Rectal smooth muscle tissue (tissue), 1 donor: Measurements from ENCODE around the gene ASIP.
"Not testable (repeated sequence)": the region's sequence is repeated elsewhere in the genome, so short reads cannot be mapped to it uniquely, and the experiment has no call there.

Experiments used
- H3K27ac ChIP-seq: one replicate; pipeline ENCODE4 v1.7.0; 2013; ENCODE audit warnings: low read depth, low read length, inconsistent platforms
- H3K27me3 ChIP-seq: one replicate; pipeline ENCODE4 v1.7.0; 2013; ENCODE audit warnings: low read length; ENCODE audit not compliant: control insufficient read depth, insufficient read depth
- H3K36me3 ChIP-seq: one replicate; pipeline ENCODE4 v1.7.0; 2013; ENCODE audit warnings: low read length; ENCODE audit not compliant: control insufficient read depth, insufficient read depth
- H3K4me1 ChIP-seq: one replicate; pipeline ENCODE4 v1.7.0; 2013; ENCODE audit warnings: low read length; ENCODE audit not compliant: control insufficient read depth, insufficient read depth
- H3K4me3 ChIP-seq: one replicate; pipeline ENCODE4 v1.7.0; 2013; ENCODE audit warnings: low read length
- H3K9ac ChIP-seq: one replicate; pipeline ENCODE4 v1.7.0; 2013; ENCODE audit warnings: low read length

ASIP gene, protein sequence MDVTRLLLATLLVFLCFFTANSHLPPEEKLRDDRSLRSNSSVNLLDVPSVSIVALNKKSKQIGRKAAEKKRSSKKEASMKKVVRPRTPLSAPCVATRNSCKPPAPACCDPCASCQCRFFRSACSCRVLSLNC

DNA sequence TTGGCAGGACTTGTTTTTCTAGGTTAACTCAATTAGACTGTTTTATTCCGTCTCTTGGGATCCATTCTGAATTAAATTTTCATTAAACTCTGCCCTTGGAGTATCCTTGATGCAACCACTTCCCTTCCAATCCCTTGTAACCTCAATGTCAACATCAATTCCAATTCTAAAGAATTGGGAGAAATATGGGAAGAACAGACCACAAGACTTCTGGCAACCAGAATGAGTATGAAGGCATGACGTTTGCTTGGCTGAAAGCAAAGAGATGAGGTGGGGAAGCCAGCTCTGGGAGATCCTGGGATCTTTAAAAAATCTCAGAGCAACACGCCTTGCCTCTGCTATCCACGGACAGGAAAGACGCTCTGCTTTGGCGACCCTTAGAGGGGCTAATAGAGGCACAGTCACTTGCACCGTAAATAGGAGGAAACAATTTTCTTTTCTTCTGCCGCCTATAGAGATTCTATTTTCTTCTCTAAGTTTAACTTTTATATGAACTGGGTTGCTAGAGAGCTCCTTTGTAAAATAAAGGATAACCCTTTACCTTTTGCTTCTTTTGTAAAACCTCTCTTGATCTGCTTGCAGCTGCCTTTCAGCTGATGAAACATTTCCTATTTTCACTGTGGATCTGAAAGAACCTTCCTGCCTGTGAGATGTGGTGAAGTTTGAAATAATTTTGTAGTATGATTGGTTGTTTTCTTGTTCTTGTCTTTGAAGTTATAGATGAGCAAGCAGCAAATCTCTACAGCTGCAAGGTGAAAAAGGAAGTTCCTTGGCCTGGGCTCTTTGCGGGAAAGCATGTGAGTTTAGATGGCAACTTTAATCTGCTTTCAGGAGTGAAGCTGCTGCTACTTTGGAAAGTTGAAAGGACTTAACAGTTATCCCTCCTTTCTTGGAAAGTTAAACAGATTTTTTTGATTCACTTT lies at the start of gene ASIP:
ASIP (plus strand) TSS at position 731 of the 923 bp plus-strand sequence. CDS start 18,952 bp downstream, outside the sequence.
- H3K4me1 ChIP-seq, result no peaks in the 10 kb centered on the region
- H3K4me3 ChIP-seq, result no peak within 1 kb of the TSS
- H3K9ac ChIP-seq, result no peak within 1 kb of the TSS
- no peaks in the 10 kb centered on the region for H3K36me3 ChIP-seq
- H3K27me3 ChIP-seq, result no peaks in the 10 kb centered on the region
- no peak within 1 kb of the TSS for H3K27ac ChIP-seq

DNA sequence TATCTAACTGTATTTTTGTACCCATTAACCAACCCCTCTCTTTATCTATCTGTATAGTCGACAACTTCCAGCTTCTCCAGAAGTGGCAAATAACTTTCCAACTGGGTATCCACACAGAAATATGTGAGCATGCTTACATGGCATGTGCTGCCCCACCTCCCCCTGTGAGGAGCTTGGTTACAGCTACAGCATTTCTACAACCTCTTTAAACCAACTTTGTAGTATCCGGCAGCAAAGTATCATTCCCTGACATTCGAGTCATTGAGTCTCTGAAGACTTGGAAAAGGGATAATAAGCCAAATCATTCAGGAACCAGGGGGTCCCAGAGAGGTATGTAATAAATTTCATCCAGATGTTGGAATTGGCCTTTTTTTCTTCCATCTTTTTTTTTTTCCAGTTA lies 48.2 kb upstream of the ASIP start:
- Histone ChIP-seq H3K9ac (no peak overlapping the region), H3K36me3 (no peaks in the 10 kb centered on the region), H3K4me1 (no peaks in the 10 kb centered on the region), H3K27ac (no peak overlapping the region), H3K27me3 (no peaks in the 10 kb centered on the region), H3K4me3 (no peak overlapping the region)

DNA sequence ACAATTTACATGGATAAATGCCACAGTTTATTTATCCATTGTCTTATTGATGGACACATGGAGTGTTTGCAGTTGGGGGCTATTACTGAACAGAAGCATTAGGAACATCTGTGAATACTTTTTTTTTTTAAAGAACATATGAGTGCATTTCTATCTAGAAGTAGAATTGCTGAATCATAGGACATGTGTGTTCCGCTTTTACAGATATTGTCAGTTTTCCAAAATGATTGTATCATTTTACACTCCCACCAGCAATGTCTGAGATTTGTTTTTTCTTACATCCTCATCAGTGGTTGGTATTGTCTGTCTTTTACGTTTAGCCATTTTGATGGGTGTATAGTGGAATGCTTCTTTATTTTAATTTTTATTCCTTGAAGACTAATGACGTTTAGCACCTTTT lies 42.0 kb upstream of the ASIP start:
- Histone ChIP-seq H3K4me1 (no peaks in the 10 kb centered on the region), H3K9ac (no peak overlapping the region), H3K27me3 (no peaks in the 10 kb centered on the region), H3K27ac (no peak overlapping the region), H3K36me3 (no peaks in the 10 kb centered on the region), H3K4me3 (no peak overlapping the region)

DNA sequence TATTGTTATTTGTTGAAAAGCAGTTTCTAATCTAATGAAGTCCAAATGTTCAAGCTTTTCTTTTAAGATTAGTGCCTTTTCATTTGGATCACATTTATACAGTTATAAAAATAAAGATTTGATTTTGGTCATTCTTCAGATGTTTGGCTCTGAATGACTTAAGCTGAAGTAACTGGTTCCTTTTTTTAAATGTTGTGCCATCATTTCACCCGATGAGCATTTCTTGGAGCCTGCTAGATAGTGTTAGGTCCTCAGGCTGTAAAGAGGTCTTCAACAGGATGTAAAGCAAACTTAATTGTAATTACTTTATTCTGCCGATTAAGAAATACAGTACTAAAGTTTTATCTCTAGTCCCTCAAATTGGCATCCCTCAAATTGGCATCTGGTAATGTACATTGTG lies 41.2 kb upstream of the ASIP start:
- Histone ChIP-seq H3K27me3 (no peaks in the 10 kb centered on the region), H3K27ac (no peak overlapping the region), H3K4me1 (no peaks in the 10 kb centered on the region), H3K9ac (no peak overlapping the region), H3K4me3 (no peak overlapping the region), H3K36me3 (no peaks in the 10 kb centered on the region)

DNA sequence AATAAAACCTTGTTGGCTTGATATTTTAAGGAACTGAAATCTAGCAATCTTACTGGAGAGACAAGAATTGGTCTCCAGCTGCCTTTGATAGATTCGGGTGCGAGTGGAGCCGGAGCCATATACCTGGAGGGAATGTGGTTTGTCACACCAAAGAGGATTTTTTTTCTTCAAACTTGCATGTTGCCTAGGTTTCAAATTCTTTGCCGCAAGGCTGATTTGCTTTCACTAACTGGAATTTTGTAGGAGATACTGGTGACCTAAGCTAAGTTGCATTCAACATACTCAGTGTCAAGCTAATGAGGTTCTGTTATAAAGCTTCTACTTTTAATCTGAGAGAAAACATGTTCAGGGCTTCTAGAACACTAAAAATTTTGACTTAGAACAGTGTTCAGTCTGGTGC lies 39.7 kb upstream of the ASIP start:
- no peaks in the 10 kb centered on the region for H3K4me1 ChIP-seq
- no peak overlapping the region for H3K4me3 ChIP-seq
- no peaks in the 10 kb centered on the region for H3K27me3 ChIP-seq
- no peak overlapping the region for H3K27ac ChIP-seq
- no peak overlapping the region for H3K9ac ChIP-seq
- no peaks in the 10 kb centered on the region for H3K36me3 ChIP-seq

DNA sequence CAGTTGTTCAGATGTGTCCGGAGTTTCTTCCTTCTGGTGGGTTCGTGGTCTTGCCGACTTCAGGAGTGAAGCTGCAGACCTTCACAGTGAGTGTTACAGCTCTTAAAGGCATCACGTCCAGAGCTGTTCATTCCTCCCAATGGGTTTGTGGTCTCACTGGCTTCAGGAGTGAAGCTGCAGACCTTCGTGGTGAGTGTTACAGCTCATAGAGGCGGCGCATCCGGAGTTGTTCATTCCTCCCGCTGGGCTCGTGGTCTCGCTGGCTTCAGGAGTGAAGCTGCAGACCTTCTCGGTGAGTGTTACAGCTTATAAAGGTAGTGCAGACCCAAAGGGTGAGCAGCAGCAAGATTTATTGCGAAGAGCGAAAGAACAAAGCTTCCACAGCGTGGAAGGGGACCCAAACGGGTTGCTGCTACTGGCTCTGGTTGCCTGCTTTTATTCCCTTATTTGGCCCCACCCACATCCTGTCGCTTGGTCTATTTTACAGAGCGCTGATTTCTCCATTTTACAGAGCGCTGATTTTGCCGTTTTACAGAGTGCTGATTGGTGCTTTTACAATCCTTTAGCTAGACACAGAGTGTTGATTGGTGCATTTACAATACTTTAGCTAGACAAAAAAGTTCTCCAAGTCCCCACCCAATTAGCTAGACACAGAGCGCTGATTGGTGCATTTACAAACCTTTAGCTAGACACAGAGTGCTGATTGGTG lies 35.9 kb upstream of the ASIP start:
- H3K9ac ChIP-seq, H3K27me3 ChIP-seq, H3K4me1 ChIP-seq, H3K36me3 ChIP-seq, H3K27ac ChIP-seq, H3K4me3 ChIP-seq: not testable (repeated sequence)

DNA sequence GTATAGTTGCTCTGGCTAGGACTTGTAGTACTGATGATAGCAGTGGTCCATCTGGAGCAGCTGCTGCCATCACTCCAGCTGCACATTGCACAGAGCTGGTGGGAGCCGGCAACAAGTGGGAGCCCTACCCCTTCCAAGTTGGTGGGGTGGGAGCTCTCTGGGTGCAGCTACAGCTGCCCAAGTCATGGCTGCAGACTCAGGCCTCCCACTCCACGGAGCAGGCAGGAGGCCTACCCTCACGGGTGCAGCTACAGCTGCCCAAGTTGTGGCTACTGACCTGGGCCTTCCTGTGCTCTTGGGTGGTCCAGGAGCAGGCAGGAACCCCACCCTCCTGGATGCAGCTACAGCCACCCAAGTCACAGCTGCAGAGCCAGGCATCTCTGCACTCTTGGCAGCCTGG lies 32.1 kb upstream of the ASIP start:
- H3K27me3 ChIP-seq, result no peaks in the 10 kb centered on the region
- no peak overlapping the region for H3K4me3 ChIP-seq
- H3K9ac ChIP-seq, result no peak overlapping the region
- no peaks in the 10 kb centered on the region for H3K4me1 ChIP-seq
- no peak overlapping the region for H3K27ac ChIP-seq
- no peaks in the 10 kb centered on the region for H3K36me3 ChIP-seq

DNA sequence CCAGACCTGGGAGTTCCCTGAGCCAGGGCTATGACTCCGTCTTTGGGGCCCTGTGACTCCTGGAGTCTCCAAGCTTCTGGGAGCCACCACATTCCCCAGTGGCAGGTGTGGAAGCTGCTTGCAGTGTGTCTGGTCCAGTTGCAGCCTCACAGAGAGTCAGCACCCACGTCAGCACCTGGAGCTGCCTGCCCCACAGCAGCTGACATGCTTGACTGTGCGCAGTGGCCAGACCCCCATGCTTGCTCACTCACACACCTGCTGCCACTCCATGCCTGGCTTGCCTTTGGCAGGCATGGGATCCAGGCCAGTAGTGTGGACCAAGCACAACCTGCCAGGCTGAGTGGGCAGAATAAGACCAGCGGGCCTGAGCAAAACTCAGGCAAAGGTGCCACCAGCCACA lies 31.0 kb upstream of the ASIP start:
- Histone ChIP-seq H3K4me1 (no peaks in the 10 kb centered on the region), H3K27ac (no peak overlapping the region), H3K36me3 (no peaks in the 10 kb centered on the region), H3K9ac (no peak overlapping the region), H3K4me3 (no peak overlapping the region), H3K27me3 (no peaks in the 10 kb centered on the region)

DNA sequence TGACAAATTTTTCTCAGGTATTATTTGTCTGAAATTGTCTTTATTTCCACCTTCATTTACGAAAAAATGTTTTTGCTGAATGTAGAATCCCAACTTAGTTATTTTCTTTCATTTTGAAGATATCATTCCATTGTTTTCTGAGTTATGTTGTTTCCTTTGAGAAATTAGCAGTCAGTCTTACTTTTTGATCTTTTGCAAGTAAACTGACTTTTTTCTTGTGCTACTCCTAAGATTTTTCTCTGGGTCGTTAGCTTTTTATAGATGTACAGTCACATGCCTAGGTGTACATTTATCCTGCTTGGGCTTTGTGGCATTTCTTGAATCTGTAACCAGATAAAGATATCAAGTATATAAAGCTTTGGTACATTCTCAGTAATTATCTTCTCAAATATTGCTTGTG lies 29.6 kb upstream of the ASIP start:
- no peaks in the 10 kb centered on the region for H3K27me3 ChIP-seq
- H3K4me3 ChIP-seq, result no peak overlapping the region
- peaks cover 2% of the 10 kb centered on the region for H3K4me1 ChIP-seq
- no peak overlapping the region for H3K27ac ChIP-seq
- H3K9ac ChIP-seq, result no peak overlapping the region
- H3K36me3 ChIP-seq, result no peaks in the 10 kb centered on the region

DNA sequence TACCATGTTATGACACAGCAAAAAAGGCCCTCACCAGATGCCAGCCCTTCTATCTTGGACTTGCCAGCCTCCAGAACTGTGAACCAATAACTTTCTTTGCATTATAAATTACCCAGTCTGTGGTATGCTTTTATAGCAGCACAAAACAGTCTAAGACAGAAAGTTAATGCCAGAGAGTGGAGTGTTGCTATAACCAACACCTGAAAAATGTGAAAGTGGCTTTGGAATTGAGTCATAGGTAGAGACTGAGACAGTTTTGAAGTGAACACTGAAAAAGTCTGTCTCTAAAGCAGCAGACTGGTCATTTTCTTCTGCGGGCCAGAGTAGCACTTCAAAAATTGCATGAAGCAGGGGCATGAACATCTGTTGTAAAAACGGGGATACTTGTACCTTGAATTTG lies 28.0 kb upstream of the ASIP start:
- Histone ChIP-seq H3K36me3 (no peaks in the 10 kb centered on the region), H3K4me1 (peaks cover 3% of the 10 kb centered on the region), H3K4me3 (no peak overlapping the region), H3K27ac (no peak overlapping the region), H3K27me3 (no peaks in the 10 kb centered on the region), H3K9ac (no peak overlapping the region)

DNA sequence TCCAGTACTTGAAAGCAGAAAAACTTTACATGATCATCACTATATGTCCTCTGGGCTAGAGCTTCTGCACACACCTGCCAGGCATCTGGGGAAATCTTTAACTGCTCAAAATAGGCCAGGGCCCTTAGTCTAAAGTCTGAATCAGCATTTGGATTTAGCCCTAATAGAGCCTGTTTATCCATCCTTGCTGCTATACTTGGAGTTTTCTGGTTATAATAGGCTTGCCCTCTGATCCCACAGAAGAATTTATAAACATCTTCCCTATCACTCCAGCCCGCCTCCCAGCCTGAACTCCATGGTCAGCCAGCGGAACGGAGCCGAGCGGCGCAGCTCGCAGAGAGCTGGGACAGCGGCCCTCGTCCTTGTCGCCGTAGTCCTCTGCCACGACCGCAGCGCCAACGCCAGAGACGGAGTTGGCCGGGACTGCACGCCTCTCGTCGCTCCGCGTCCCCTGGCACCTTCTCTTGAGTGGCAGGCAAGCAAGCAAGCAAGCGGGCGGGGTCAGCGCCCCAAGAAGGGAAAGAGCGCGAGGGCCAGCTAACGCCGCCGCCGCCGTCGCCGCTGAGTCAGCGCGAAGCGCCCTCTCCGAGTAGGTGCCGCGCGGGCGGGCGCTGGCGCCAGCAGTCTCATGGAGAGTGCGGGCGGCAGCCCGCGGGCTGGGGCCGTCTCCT lies 25.4 kb upstream of the ASIP start:
- Histone ChIP-seq H3K9ac (no peak overlapping the region), H3K36me3 (no peaks in the 10 kb centered on the region), H3K27ac (peak overlapping the region; percentile 11), H3K27me3 (no peaks in the 10 kb centered on the region), H3K4me1 (peaks cover 3% of the 10 kb centered on the region), H3K4me3 (peak overlapping the region; percentile 76)

DNA sequence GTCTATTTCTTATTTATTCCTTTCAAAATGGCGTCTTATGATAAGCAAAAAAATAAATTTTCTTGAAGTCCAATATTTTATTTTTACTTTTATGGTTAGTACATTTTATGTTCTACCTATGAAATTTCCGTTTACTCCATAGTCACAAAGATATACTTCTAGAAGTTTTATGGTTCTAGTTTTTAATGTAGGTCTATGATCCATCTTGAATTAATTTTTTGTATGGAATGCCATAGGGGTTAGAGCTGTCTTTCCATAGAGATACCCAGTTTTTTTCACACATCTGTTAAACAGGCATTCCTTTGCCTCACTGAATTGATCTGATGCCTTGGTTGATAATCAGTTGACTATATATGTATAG lies 24.9 kb upstream of the ASIP start:
- Histone ChIP-seq H3K27ac (no peak overlapping the region), H3K36me3 (no peaks in the 10 kb centered on the region), H3K4me3 (peak overlapping the region; percentile 41), H3K9ac (no peak overlapping the region), H3K4me1 (peaks cover 3% of the 10 kb centered on the region), H3K27me3 (no peaks in the 10 kb centered on the region)
